GM12878 (cell line): ENCODE results near the gene TLL2. TPM values are rescaled to one million over a fixed set of nuclear protein-coding genes. Genes with fewer than 3 reads are reported as not detected.

ENCODE experiments used
- ATAC-seq: fragments of 200-7000 bp; cut with Tn5 transposase; 3 replicates; pipeline ENCODE4 v1.9.1; 2020; ENCODE audit warnings: mild to moderate bottlenecking, moderate library complexity
- BruUV-seq: library from RNA; stranded (reverse); fragments of 400-500 nt; replicated peaks from 2 replicates; lab custom pipeline; 2021; lab: Mats Ljungman, UMichigan
- CTCF ChIA-PET: fragments of 300-600 bp; sonication (Branson Sonifier 250); formaldehyde crosslinking; extraction: SDS; loops from one replicate; lab custom pipeline; 2021; ENCODE audit warnings: inconsistent platforms; lab: Yijun Ruan, JAX
- POLR2A ChIA-PET: fragments of 350-600 bp; formaldehyde crosslinking; extraction: SDS; loops from one replicate; lab custom pipeline; 2021; ENCODE audit warnings: inconsistent platforms; lab: Charles Lee
- RAD21 ChIA-PET: fragments of 300-600 bp; sonication (Branson Sonifier 250); formaldehyde crosslinking; loops from one replicate; lab custom pipeline; 2023; ENCODE audit warnings: antibody characterized with exemption; ENCODE audit not compliant: unreplicated experiment; lab: Charles Lee
- SMC1A ChIA-PET: fragments of 300-600 bp; sonication (Branson Sonifier 250); formaldehyde crosslinking; loops from one replicate; lab custom pipeline; 2023; ENCODE audit not compliant: unreplicated experiment, uncharacterized antibody; lab: Charles Lee
- DNase-seq: peaks from one replicate; pipeline ENCODE4 v3.0.0-alpha.2; 2011; ENCODE audit warnings: low read depth, low spot score
- FAIRE-seq: peaks from 3 replicates; lab custom pipeline; 2011; peaks lifted over from hg19 to GRCh38; lab: Jason Lieb, UNC
- H2AFZ ChIP-seq: 2 replicates; pipeline ENCODE4 v1.6.0; 2011; ENCODE audit warnings: low read depth, low read length, control low read depth; ENCODE audit not compliant: control insufficient read depth
- H3K27ac ChIP-seq: 2 replicates; pipeline ENCODE4 v1.5.1; 2011; ENCODE audit warnings: control low read depth; ENCODE audit not compliant: control insufficient read depth, insufficient read depth
- H3K27me3 ChIP-seq, 2 experiments: replicated peaks in 1 of 2; 2 replicates each; pipeline versions ENCODE4 v1.6.0 to v1.6.1; 2011; ENCODE audit warnings: low read length in 1 of 2; ENCODE audit not compliant: control insufficient read depth in 2 of 2, insufficient read depth in 2 of 2
- H3K36me3 ChIP-seq, 2 experiments: 2 replicates each; pipeline ENCODE4 v1.5.1; 2011; ENCODE audit warnings: low read length in 1 of 2; ENCODE audit not compliant: control insufficient read depth in 2 of 2, insufficient read depth in 2 of 2
- H3K4me1 ChIP-seq: 2 replicates; pipeline ENCODE4 v1.6.1; 2011; ENCODE audit warnings: mild to moderate bottlenecking, low read length, moderate library complexity, mixed read lengths; ENCODE audit not compliant: control insufficient read depth, insufficient read depth
- H3K4me2 ChIP-seq: 2 replicates; pipeline ENCODE4 v1.6.0; 2011; ENCODE audit warnings: control low read depth; ENCODE audit not compliant: control insufficient read depth, insufficient read depth
- H3K4me3 ChIP-seq: fragments of 200-600 bp; sonication (generic); 2 replicates; pipeline ENCODE4 v1.5.1; 2016
- H3K79me2 ChIP-seq: 2 replicates; pipeline ENCODE4 v1.6.0; 2011; ENCODE audit warnings: low read length; ENCODE audit not compliant: control insufficient read depth, insufficient read depth
- H3K9ac ChIP-seq: 2 replicates; pipeline ENCODE4 v1.8.0; 2011; ENCODE audit warnings: low read length, control low read depth, mixed read lengths; ENCODE audit not compliant: control insufficient read depth, insufficient read depth
- H3K9me3 ChIP-seq: replicated peaks from 3 replicates; pipeline ENCODE4 v1.5.1; 2011; ENCODE audit warnings: mild to moderate bottlenecking, low read length; ENCODE audit not compliant: control insufficient read depth, insufficient read depth
- H4K20me1 ChIP-seq: 2 replicates; pipeline ENCODE4 v1.6.0; 2011; ENCODE audit not compliant: control insufficient read depth, insufficient read depth
- E2F8 ChIP-seq: fragments of 450-650 bp; IDR thresholded peaks from 2 replicates; pipeline ENCODE4 v1.6.1; 2018; ENCODE audit warnings: mild to moderate bottlenecking, low read depth, moderate library complexity; ENCODE audit not compliant: partially characterized antibody
- FOS ChIP-seq: IDR thresholded peaks from 3 replicates; pipeline ENCODE4 v1.6.1; 2011; ENCODE audit warnings: borderline replicate concordance; ENCODE audit not compliant: insufficient read length; ENCODE audit errors: extremely low read depth
- FOXM1 ChIP-seq: IDR thresholded peaks from 2 replicates; pipeline ENCODE4 v1.6.1; 2012; ENCODE audit warnings: low read depth, mild to moderate bottlenecking, inconsistent platforms, low read length, moderate library complexity
- MEF2B ChIP-seq: fragments of 450-650 bp; IDR thresholded peaks from 2 replicates; pipeline ENCODE4 v1.6.1; 2018; ENCODE audit warnings: mild to moderate bottlenecking, moderate library complexity; ENCODE audit not compliant: partially characterized antibody, poor library complexity, severe bottlenecking
- PML ChIP-seq: IDR thresholded peaks from 2 replicates; pipeline ENCODE4 v1.6.1; 2012; ENCODE audit warnings: low read length, inconsistent platforms
- RAD51 ChIP-seq: fragments of 450-650 bp; IDR thresholded peaks from 2 replicates; pipeline ENCODE4 v1.6.1; 2016; ENCODE audit warnings: moderate library complexity, mild to moderate bottlenecking, inconsistent platforms
- RELA ChIP-seq: fragments of 450-650 bp; IDR thresholded peaks from 2 replicates; pipeline ENCODE4 v1.8.0; 2014; ENCODE audit warnings: borderline replicate concordance; ENCODE audit not compliant: partially characterized antibody
- SMAD1 ChIP-seq: fragments of 450-650 bp; IDR thresholded peaks from 2 replicates; pipeline ENCODE4 v1.6.1; 2018; ENCODE audit warnings: mild to moderate bottlenecking, low read depth; ENCODE audit not compliant: partially characterized antibody
- USF2 ChIP-seq: IDR thresholded peaks from 2 replicates; pipeline ENCODE4 v1.6.1; 2011; ENCODE audit warnings: low read depth, low read length, improper control_type of control experiment, borderline replicate concordance
- ZNF274 ChIP-seq: IDR thresholded peaks from one replicate; pipeline ENCODE4 v1.8.0; 2011; ENCODE audit not compliant: insufficient read length, insufficient read depth
- WGBS: methylation state at CpG from one replicate; pipeline ENCODE4 v1.1.6; 2016; ENCODE audit warnings: low lambda C conversion rate; ENCODE audit not compliant: insufficient replicate concordance, insufficient coverage; ENCODE audit errors: missing lambda C conversion rate; 5-methylcytosine and 5-hydroxymethylcytosine counted together
- in situ Hi-C: fragments of 300-500 bp; cut with MboI; formaldehyde crosslinking; loops from 9 replicates; pipeline ENCODE4 v1.14.3; 2018; ENCODE audit warnings: mixed read lengths
- intact Hi-C: fragments of 100-400 bp; cut with micrococcal nuclease; formaldehyde crosslinking; loops from one replicate; pipeline ENCODE4 v1.14.2; 2022; ENCODE audit not compliant: unreplicated experiment
- polyA plus RNA-seq, 11 experiments: library from polyadenylated mRNA; depleted of rRNA in 4 of 11; unstranded in 6 of 11; stranded (reverse) in 5 of 11; fragments of >200 nt; fragmentation: Nextera tagmentation in 4 of 11; fragmentation: Illumina TruSeq in 1 of 11; extraction: Ambion mirVana in 4 of 11; extraction: Trizol in 1 of 11; gene quantifications; 1 replicate in 1 of 11; 2 replicates in 10 of 11; pipeline versions ENCODE4 v1.2.1 to v1.2.3, GENCODE V29; 2011 to 2016; ENCODE audit warnings: inconsistent platforms in 2 of 11, missing spikeins in 2 of 11, low read depth in 1 of 11
- total RNA-seq, 4 experiments: library from RNA; depleted of rRNA in 3 of 4; stranded (reverse); fragments of >200 nt in 3 of 4; fragmentation: Illumina TruSeq in 1 of 4; extraction: Trizol in 1 of 4; gene quantifications; 2 replicates each; pipeline versions ENCODE4 v1.2.1 to v1.2.3, GENCODE V29; 2013 to 2021

Gene TLL2
- total and polyA plus RNA-seq, 10 of the 15 experiments (the other 5 are each of a cell fraction or from before 2014, with no cell fraction given), result 0.02 to 2.1 (median 0.52) TPM

GRCh38 chr10:96439725-96440124 lies 74.0 kb downstream of the TLL2 start:
- no peaks in the 10 kb centered on the region for H3K9me3 ChIP-seq
- no peaks in the 10 kb centered on the region for H3K4me1 ChIP-seq
- TF ChIP-seq SMAD1 (no peak), MEF2B (no peak), PML (no peak), USF2 (no peak), RAD51 (no peak), RELA (no peak), E2F8 (no peak), ZNF274 (no peak), FOXM1 (no peak), FOS (no peak)
- TF ChIP-seq, all 136 proteins: peak for 0
- Histone ChIP-seq H3K4me2 (no peak overlapping the region), H3K27me3 (no peaks in the 10 kb centered on the region), H3K4me3 (no peak overlapping the region), H4K20me1 (no peaks in the 10 kb centered on the region), H3K36me3 (no peaks in the 10 kb centered on the region), H3K27ac (no peak overlapping the region), H3K9ac (no peak overlapping the region), H2AFZ (no peak overlapping the region), H3K79me2 (no peaks in the 10 kb centered on the region)
- RAD21 ChIA-PET, result no interaction called here
- intact Hi-C loops (no loop called here), in situ Hi-C loops (no loop called here)
- FAIRE-seq, result no peak
- DNase-seq, result no peak
- POLR2A ChIA-PET, result no interaction called here
- ATAC-seq, result no peak
- BruUV-seq, result no TSS peak
- whole genome bisulfite sequencing, result 45% methylated on average over 2 of the region's 2 CpGs
- CTCF ChIA-PET, result no interaction called here
- SMC1A ChIA-PET, result interaction anchor here (0.6 to 1.4 kb wide), 2 partner anchors 9 to 574 kb away, joined by 3 to 5 read pairs; no protein-coding TSS in a partner anchor
